Stomach (tissue), 9 donors: ENCODE measurements around the gene RHOT2. TPM values are rescaled to one million over a fixed set of nuclear protein-coding genes. Genes with fewer than 3 reads are reported as not detected.

Experiments
- DNase-seq, 2 donors: peaks; one replicate each; pipeline versions ENCODE4 v3.0.0 to v3.0.0-alpha.2; 2013 to 2019
- H3K27ac ChIP-seq, 5 donors: fragments of 200-600 bp in 4 of 5; sonication (generic) in 4 of 5; one replicate each; pipeline ENCODE4 v1.5.1; 2013 to 2019; ENCODE audit warnings: mild to moderate bottlenecking in 1 of 5, moderate library complexity in 1 of 5
- H3K27me3 ChIP-seq, 3 donors: fragments of 200-600 bp; sonication (generic); one replicate each; pipeline ENCODE4 v1.5.1; 2017 to 2019; ENCODE audit warnings: mixed run types in 1 of 3
- H3K36me3 ChIP-seq, 4 donors: fragments of 200-600 bp; sonication (generic); 1 replicate in 3 of 4; 2 replicates in 1 of 4; pipeline ENCODE4 v1.5.1; 2016 to 2019
- H3K4me1 ChIP-seq, 4 donors: fragments of 200-600 bp; sonication (generic); one replicate each; pipeline ENCODE4 v1.5.1; 2016 to 2019
- H3K4me3 ChIP-seq, 4 donors: fragments of 200-600 bp; sonication (generic) in 3 of 4; one replicate each; pipeline ENCODE4 v1.5.1; 2016 to 2019; ENCODE audit warnings: mild to moderate bottlenecking in 1 of 4
- H3K9me3 ChIP-seq, 4 donors: fragments of 200-600 bp; sonication (generic); one replicate each; pipeline ENCODE4 v1.5.1; 2016 to 2019
- CTCF ChIP-seq, 7 experiments: fragments of 450-650 bp in 4 of 7; fragments of 200-600 bp in 3 of 7; sonication (generic) in 3 of 7; IDR thresholded peaks; one replicate each; pipeline ENCODE4 v1.5.1; 2016 to 2019; ENCODE audit warnings: antibody characterized with exemption in 7 of 7, control low read depth in 2 of 7, mild to moderate bottlenecking in 1 of 7
- EP300 ChIP-seq: sonication (generic); formaldehyde crosslinking; IDR thresholded peaks from one replicate; pipeline ENCODE4 v1.6.1; 2017; ENCODE audit warnings: antibody characterized with exemption
- POLR2A ChIP-seq, 4 donors: fragments of 450-650 bp; IDR thresholded peaks; one replicate each; pipeline ENCODE4 v1.6.1; 2016; ENCODE audit warnings: antibody characterized with exemption in 4 of 4, control low read depth in 2 of 4, mild to moderate bottlenecking in 1 of 4, moderate library complexity in 1 of 4
- POLR2AphosphoS5 ChIP-seq, 3 donors: sonication (generic); formaldehyde crosslinking; IDR thresholded peaks; one replicate each; pipeline ENCODE4 v1.6.1; 2016; ENCODE audit warnings: antibody characterized with exemption in 3 of 3
- WGBS, 5 donors: extraction: QIAGEN DNeasy Blood & Tissue Kit in 3 of 5; methylation state at CpG; one replicate each; pipeline versions ENCODE4 v1.1.5 to v1.1.7; 2013 to 2018; 5-methylcytosine and 5-hydroxymethylcytosine counted together
- intact Hi-C: fragments of 100-400 bp; cut with DNase I; formaldehyde crosslinking; loops from one replicate; pipeline ENCODE4 v1.15.1; 2023; ENCODE audit warnings: low total_unique reads
- polyA plus RNA-seq, 3 donors: library from polyadenylated mRNA; stranded (reverse); fragments of 200-250 nt; gene quantifications; one replicate each; pipeline ENCODE4 v1.2.3, GENCODE V29; 2013
- total RNA-seq, 5 donors: library from RNA; depleted of rRNA; stranded (reverse); fragments of >200 nt; gene quantifications; one replicate each; pipeline versions ENCODE4 v1.1.0 to v1.2.3, GENCODE V29; 2014 to 2016
- donor health status: healthy with polysubstance abuse.
- donor health status: Bipolar disorder and iron deficiency.
- donor health status: healthy.

The RHOT2 gene
- total and polyA plus RNA-seq, 8 donors = 41.5 to 574 (median 117) TPM

GRCh38 chr16:672851-673250 lies 4.9 kb downstream of the RHOT2 start:
- peaks cover 35 to 60% (median 52%) of the 10 kb centered on the region in 4 donors for H3K4me1 ChIP-seq
- TF ChIP-seq EP300 (no peak), POLR2AphosphoS5 (IDR thresholded peaks at IDR 0.05) (no peak), CTCF (IDR thresholded peaks at IDR 0.05) (no peak), POLR2A (IDR thresholded peaks at IDR 0.05) (no peak)
- H3K36me3 ChIP-seq = peaks cover 44 to 53% (median 52%) of the 10 kb centered on the region in 4 donors
- no peak overlapping the region for H3K27ac ChIP-seq
- 92 to 95% (median 94%) methylated on average over 9 to 21 of the region's 21 CpGs for WGBS, 5 donors
- H3K9me3 ChIP-seq = no peaks in the 10 kb centered on the region
- H3K4me3 ChIP-seq = no peak overlapping the region
- DNase-seq = no peak
- H3K27me3 ChIP-seq = peaks cover 0 to 18% (median 0%) of the 10 kb centered on the region in 3 donors
- intact Hi-C loops = no loop called here

GRCh38 chr16:673399-673991 lies 5.6 kb downstream of the RHOT2 start:
- H3K4me3 ChIP-seq = no peak overlapping the region
- no peak overlapping the region for H3K27ac ChIP-seq
- no peaks in the 10 kb centered on the region for H3K9me3 ChIP-seq
- 87 to 94% (median 89%) methylated on average over 8 to 18 of the region's 18 CpGs for WGBS, 5 donors
- intact Hi-C loops = no loop called here
- no peak for DNase-seq
- peaks cover 44 to 53% (median 52%) of the 10 kb centered on the region in 4 donors for H3K36me3 ChIP-seq
- H3K4me1 ChIP-seq = peaks cover 32 to 57% (median 49%) of the 10 kb centered on the region in 4 donors
- peaks cover 0 to 18% (median 0%) of the 10 kb centered on the region in 3 donors for H3K27me3 ChIP-seq
- TF ChIP-seq POLR2A (IDR thresholded peaks at IDR 0.05) = no peak

GRCh38 chr16:674214-674881 lies 6.4 kb downstream of the RHOT2 start:
- Histone ChIP-seq H3K27me3 (peaks cover 0 to 18% (median 0%) of the 10 kb centered on the region in 3 donors), H3K27ac (no peak overlapping the region), H3K36me3 (peaks cover 44 to 51% (median 50%) of the 10 kb centered on the region in 4 donors), H3K4me3 (peak overlapping the region in 1 of 4 donors; percentile 45), H3K4me1 (peaks cover 24 to 56% (median 49%) of the 10 kb centered on the region in 4 donors), H3K9me3 (no peaks in the 10 kb centered on the region)
- intact Hi-C loops = no loop called here
- DNase-seq = no peak
- TF ChIP-seq EP300 (no peak), CTCF (IDR thresholded peaks at IDR 0.05) (no peak), POLR2A (IDR thresholded peaks at IDR 0.05) (no peak), POLR2AphosphoS5 (IDR thresholded peaks at IDR 0.05) (no peak)
- WGBS, 5 donors = 68 to 80% (median 73%) methylated on average over 22 of the region's 22 CpGs

- Histone ChIP-seq H3K36me3 (peaks cover 37 to 42% (median 41%) of the 10 kb centered on the region in 4 donors), H3K9me3 (no peaks in the 10 kb centered on the region), H3K27ac (peak within 1 kb of the TSS in 2 of 5 donors; percentile 25 to 67), H3K27me3 (peaks cover 0 to 18% (median 0%) of the 10 kb centered on the region in 3 donors), H3K4me1 (peaks cover 22 to 50% (median 47%) of the 10 kb centered on the region in 4 donors), H3K4me3 (peak within 1 kb of the TSS; percentile 36 to 45 (median 38))
- WGBS, 5 donors = 3 to 11% (median 6%) methylated on average over 25 to 73 of the region's 73 CpGs
- TF ChIP-seq EP300 = no peak
- no peak for TF ChIP-seq CTCF (IDR thresholded peaks at IDR 0.05)
- no peak for TF ChIP-seq POLR2AphosphoS5 (IDR thresholded peaks at IDR 0.05)
- TF ChIP-seq POLR2A (IDR thresholded peaks at IDR 0.05) = no peak
- peak in 1 of 2 donors; percentile 76 for DNase-seq
- intact Hi-C loops = no loop called here
These were observed 7.3 kb downstream of the RHOT2 start, which contains the start of gene RHBDL1 for GRCh38 chr16:674968-675883. Gene RHBDL1 (plus strand): TSS chr16:675671. CDS start chr16:675791, 120 bp downstream.
